Glutamatergic neuron (in vitro differentiated cells): Measurements from ENCODE around the gene CTDSPL. TPM values are rescaled to one million over a fixed set of nuclear protein-coding genes. Genes with fewer than 3 reads are reported as not detected.

Experiments
- DNase-seq: peaks from one replicate; pipeline ENCODE4 v3.0.0; 2022
- H3K27ac Mint-ChIP-seq: one replicate; pipeline ENCODE4 v1.8.0; 2020; ENCODE audit warnings: mild to moderate bottlenecking, mixed read lengths, inconsistent platforms; ENCODE audit not compliant: unreplicated experiment
- H3K27me3 Mint-ChIP-seq: one replicate; pipeline ENCODE4 v1.8.0; 2020; ENCODE audit warnings: mild to moderate bottlenecking, moderate library complexity, mixed read lengths, inconsistent platforms; ENCODE audit not compliant: unreplicated experiment
- H3K36me3 Mint-ChIP-seq: one replicate; pipeline ENCODE4 v1.8.0; 2020; ENCODE audit warnings: mild to moderate bottlenecking, mixed read lengths, inconsistent platforms; ENCODE audit not compliant: unreplicated experiment
- H3K4me1 Mint-ChIP-seq: one replicate; pipeline ENCODE4 v1.8.0; 2020; ENCODE audit warnings: mild to moderate bottlenecking, low read depth, mixed read lengths, inconsistent platforms; ENCODE audit not compliant: unreplicated experiment
- H3K4me3 Mint-ChIP-seq: one replicate; pipeline ENCODE4 v1.8.0; 2020; ENCODE audit warnings: mild to moderate bottlenecking, mixed read lengths, inconsistent platforms; ENCODE audit not compliant: unreplicated experiment
- H3K9me3 Mint-ChIP-seq: one replicate; pipeline ENCODE4 v1.8.0; 2020; ENCODE audit warnings: mild to moderate bottlenecking, moderate library complexity, mixed read lengths, inconsistent platforms; ENCODE audit not compliant: unreplicated experiment
- total RNA-seq: library from RNA; stranded (reverse); fragmentation: NEBNext Ultra II Directional; extraction: Animal tissue kit (Norgen Biotek cat#: 25700); gene quantifications from one replicate; pipeline ENCODE4 v1.2.1, GENCODE V29; 2021; ENCODE audit not compliant: unreplicated experiment
- TF ChIP-seq, protein P1 (sequence below): fragments of 200-600 bp; sonication (generic); IDR thresholded peaks from one replicate; pipeline ENCODE4 v1.5.0; 2021; ENCODE audit not compliant: partially characterized antibody, unreplicated experiment

CTDSPL gene
- total RNA-seq, 1 donor from 2014 or later, result 6.6 TPM

DNA sequence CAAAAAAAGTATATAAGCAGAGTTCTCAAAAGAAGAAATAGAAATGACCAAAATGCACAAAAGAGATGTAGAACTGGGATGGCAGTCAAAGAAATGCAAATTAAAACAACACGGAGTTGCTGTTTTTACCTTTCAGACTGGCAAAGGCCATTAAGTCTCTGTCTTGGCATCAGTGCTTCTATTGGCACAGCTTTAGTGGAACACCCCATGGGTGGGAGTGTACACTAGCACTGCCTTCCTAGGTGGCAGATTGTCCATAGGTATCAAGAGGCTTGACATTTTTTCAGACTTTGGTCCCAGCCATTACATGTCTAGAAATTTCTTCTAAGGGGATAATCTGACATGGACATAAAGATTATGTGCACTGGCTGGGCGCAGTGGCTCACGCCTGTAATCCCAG lies 70.8 kb downstream of the CTDSPL start:
- Mint-ChIP-seq H3K4me1 (peaks cover 6% of the 10 kb centered on the region), H3K9me3 (peaks cover 3% of the 10 kb centered on the region), H3K4me3 (no peak overlapping the region), H3K27me3 (no peaks in the 10 kb centered on the region), H3K27ac (no peak overlapping the region), H3K36me3 (peaks cover 11% of the 10 kb centered on the region)
- TF ChIP-seq, protein P1, sequence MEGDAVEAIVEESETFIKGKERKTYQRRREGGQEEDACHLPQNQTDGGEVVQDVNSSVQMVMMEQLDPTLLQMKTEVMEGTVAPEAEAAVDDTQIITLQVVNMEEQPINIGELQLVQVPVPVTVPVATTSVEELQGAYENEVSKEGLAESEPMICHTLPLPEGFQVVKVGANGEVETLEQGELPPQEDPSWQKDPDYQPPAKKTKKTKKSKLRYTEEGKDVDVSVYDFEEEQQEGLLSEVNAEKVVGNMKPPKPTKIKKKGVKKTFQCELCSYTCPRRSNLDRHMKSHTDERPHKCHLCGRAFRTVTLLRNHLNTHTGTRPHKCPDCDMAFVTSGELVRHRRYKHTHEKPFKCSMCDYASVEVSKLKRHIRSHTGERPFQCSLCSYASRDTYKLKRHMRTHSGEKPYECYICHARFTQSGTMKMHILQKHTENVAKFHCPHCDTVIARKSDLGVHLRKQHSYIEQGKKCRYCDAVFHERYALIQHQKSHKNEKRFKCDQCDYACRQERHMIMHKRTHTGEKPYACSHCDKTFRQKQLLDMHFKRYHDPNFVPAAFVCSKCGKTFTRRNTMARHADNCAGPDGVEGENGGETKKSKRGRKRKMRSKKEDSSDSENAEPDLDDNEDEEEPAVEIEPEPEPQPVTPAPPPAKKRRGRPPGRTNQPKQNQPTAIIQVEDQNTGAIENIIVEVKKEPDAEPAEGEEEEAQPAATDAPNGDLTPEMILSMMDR, result no peak
- no peak for DNase-seq

DNA sequence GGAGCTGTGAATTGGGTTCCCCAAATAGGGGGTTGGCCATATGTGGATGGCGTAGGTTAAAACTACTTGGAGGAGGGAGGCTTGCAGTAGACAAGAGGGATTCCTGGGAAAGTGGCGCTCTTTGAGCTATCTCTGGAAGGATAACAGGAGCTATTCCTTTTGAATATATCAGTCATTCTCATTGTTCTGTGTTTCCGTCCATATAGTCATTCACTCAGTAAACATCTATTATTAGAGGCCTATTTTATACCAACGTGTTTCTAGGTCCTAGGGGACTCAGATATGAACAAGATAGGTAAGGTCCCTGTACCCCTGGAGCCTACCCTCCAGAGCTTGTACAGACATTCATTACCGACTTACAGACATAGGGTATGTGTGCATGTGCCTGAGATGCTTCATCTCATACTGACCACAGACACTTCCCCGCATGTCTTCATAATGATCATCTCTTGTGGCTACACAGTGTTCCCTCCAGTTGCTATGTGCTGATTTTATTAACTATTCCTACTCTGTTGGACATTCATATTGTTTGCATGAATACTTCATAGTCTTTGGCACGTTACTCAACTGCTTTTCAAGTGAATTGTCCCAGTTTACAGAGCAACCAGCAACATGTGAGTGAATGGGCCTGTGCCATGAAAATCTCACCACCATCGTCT lies 73.1 kb downstream of the CTDSPL start:
- TF ChIP-seq, protein P1, result no peak
- Mint-ChIP-seq H3K36me3 (peaks cover 5% of the 10 kb centered on the region), H3K27me3 (no peaks in the 10 kb centered on the region), H3K4me1 (peaks cover 7% of the 10 kb centered on the region), H3K27ac (no peak overlapping the region), H3K9me3 (no peaks in the 10 kb centered on the region), H3K4me3 (no peak overlapping the region)
- DNase-seq, result no peak

DNA sequence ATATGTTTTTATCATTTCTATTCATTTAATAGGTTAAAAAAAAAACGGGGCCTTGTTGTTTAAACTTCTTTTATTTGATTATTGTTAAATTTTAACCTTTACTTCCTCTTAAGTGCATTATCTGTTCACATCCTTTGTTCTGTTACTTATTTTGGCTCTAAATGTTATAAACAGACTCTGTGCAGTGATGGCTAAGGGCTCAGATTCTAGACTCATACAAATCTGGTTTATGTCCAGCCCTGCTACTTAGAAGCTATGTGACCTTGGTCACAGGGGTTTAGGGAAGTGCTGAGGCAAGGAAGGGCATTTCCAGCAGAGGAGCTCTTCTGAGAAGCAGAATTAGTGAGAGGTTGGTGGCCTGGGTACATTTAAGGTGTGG lies 73.6 kb downstream of the CTDSPL start:
- Mint-ChIP-seq H3K27ac (no peak overlapping the region), H3K36me3 (peaks cover 5% of the 10 kb centered on the region), H3K4me3 (no peak overlapping the region), H3K4me1 (peaks cover 7% of the 10 kb centered on the region), H3K27me3 (no peaks in the 10 kb centered on the region), H3K9me3 (no peaks in the 10 kb centered on the region)
- TF ChIP-seq, protein P1, result no peak
- no peak for DNase-seq

DNA sequence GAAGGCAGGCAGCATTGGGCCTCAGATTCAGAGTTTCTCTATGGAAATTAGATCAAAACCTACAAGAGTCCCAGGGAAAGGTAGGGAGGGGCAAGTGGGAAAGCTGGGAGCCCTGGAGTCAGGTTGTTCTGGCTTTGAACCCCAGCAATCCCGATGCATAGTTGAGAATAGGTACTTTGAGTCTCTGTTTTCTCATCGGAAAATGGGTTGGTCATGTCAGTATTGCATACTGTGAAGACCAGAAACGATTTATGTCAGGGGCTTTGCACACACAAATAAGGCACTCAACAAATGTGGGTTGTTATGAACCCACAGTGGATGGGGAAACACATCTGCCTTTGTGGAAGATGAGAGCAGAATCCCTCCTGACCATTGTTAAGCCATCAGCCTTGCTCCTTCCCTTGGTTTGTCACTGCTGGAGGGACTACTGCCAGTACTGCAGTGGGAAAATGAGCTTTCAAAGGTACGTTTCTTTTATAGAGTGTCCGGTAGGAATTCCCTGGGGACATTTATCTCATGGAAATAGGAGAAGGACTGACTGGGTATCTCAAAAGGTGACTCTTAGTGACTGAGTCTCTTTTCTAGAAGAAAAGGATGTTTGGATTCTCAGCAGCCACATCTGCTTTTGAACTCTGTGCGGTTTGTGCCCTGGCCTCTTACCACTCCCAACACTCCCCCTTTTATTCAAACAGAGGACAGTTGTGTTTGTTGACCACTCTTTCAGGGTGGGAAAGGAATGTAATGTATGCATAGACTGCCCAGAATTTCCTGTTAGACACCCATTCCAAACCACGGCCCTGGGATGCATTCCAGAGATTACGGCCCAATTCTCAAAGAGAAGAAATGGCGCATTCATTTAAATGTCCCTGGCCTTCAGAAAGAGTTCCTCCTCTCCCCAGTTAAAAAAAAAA lies 74.3 kb downstream of the CTDSPL start:
- H3K36me3 Mint-ChIP-seq, result no peaks in the 10 kb centered on the region
- no peaks in the 10 kb centered on the region for H3K27me3 Mint-ChIP-seq
- TF ChIP-seq, protein P1, result no peak
- no peak for DNase-seq
- no peak overlapping the region for H3K4me3 Mint-ChIP-seq
- peaks cover 7% of the 10 kb centered on the region for H3K4me1 Mint-ChIP-seq
- H3K9me3 Mint-ChIP-seq, result no peaks in the 10 kb centered on the region
- no peak overlapping the region for H3K27ac Mint-ChIP-seq

DNA sequence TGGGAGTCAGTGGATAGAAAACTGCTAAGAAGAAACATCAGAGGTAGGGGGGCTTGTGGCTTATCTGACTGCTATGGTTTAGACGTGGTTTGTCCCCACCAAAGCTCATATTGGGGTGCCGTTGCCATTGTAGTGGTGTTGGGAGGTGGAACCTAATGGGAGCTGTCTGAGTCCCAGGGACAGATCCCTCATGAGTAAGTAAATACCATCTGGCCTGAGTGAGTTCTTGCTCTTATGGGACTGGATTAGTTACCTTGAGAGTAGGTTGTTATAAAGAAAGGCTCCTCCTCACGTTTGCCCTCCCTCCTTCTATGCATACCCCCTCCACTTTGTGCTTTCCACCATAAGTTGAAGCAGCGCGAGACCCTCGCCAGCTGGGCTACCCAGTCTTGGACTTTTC lies 75.5 kb downstream of the CTDSPL start:
- no peak overlapping the region for H3K27ac Mint-ChIP-seq
- TF ChIP-seq, protein P1, result no peak
- no peaks in the 10 kb centered on the region for H3K36me3 Mint-ChIP-seq
- no peak overlapping the region for H3K4me3 Mint-ChIP-seq
- H3K9me3 Mint-ChIP-seq, result no peaks in the 10 kb centered on the region
- no peak for DNase-seq
- H3K4me1 Mint-ChIP-seq, result peaks cover 14% of the 10 kb centered on the region
- no peaks in the 10 kb centered on the region for H3K27me3 Mint-ChIP-seq
